WTC11 (cell line): ENCODE data around the gene GPAT3. TPM values are rescaled to one million over a fixed set of nuclear protein-coding genes. Genes with fewer than 3 reads are reported as not detected.

Experiments used
- ATAC-seq: fragments of 200-7000 bp; cut with Tn5 transposase; 2 replicates; pipeline ENCODE4 v1.10.0; 2021; ENCODE audit warnings: mild to moderate bottlenecking, moderate library complexity
- CTCF ChIA-PET: fragments of 300-600 bp; sonication (Branson Sonifier 250); formaldehyde crosslinking; loops from one replicate; lab custom pipeline; 2021; ENCODE audit warnings: antibody characterized with exemption; lab: Charles Lee
- POLR2A ChIA-PET: fragments of 350-600 bp; sonication (Branson Sonifier 250); formaldehyde crosslinking; loops from one replicate; lab custom pipeline; 2021; ENCODE audit warnings: antibody characterized with exemption; lab: Charles Lee
- DNase-seq: peaks from one replicate; pipeline ENCODE4 v3.0.0; 2021; ENCODE audit warnings: low spot score
- H3K27ac Mint-ChIP-seq: 2 replicates; pipeline ENCODE4 v1.8.0; 2021; ENCODE audit warnings: mixed read lengths
- H3K27me3 Mint-ChIP-seq: 2 replicates; pipeline ENCODE4 v1.8.0; 2021; ENCODE audit warnings: low read depth, mild to moderate bottlenecking, moderate library complexity, mixed read lengths
- H3K36me3 Mint-ChIP-seq: 2 replicates; pipeline ENCODE4 v1.8.0; 2021; ENCODE audit warnings: mixed read lengths
- H3K4me1 Mint-ChIP-seq: 2 replicates; pipeline ENCODE4 v1.8.0; 2022; ENCODE audit warnings: mixed read lengths
- H3K4me3 Mint-ChIP-seq: 2 replicates; pipeline ENCODE4 v1.8.0; 2021; ENCODE audit warnings: mild to moderate bottlenecking, moderate library complexity, mixed read lengths
- H3K9me3 Mint-ChIP-seq: 2 replicates; pipeline ENCODE4 v1.8.0; 2021; ENCODE audit warnings: mixed read lengths
- AR ChIP-seq: fragments of 250-450 bp; sonication (Bioruptor Pico); IDR thresholded peaks from 2 replicates; pipeline ENCODE4 v1.9.0; 2021; ENCODE audit warnings: mild to moderate bottlenecking
- ATF6 ChIP-seq: sonication (generic); formaldehyde crosslinking; IDR thresholded peaks from 2 replicates; pipeline ENCODE4 v1.8.1; 2023; ENCODE audit warnings: mild to moderate bottlenecking, missing genetic modification reagents
- ESRRA ChIP-seq: sonication (generic); formaldehyde crosslinking; IDR thresholded peaks from 2 replicates; pipeline ENCODE4 v1.8.1; 2022; ENCODE audit warnings: mild to moderate bottlenecking, missing genetic modification reagents, borderline replicate concordance
- FOXP1 ChIP-seq: sonication (generic); formaldehyde crosslinking; IDR thresholded peaks from 2 replicates; pipeline ENCODE4 v1.8.0; 2022; ENCODE audit warnings: missing genetic modification reagents, mild to moderate bottlenecking, moderate library complexity, borderline replicate concordance
- GABPB1 ChIP-seq: sonication (generic); formaldehyde crosslinking; IDR thresholded peaks from 2 replicates; pipeline ENCODE4 v1.8.1; 2023; ENCODE audit warnings: mild to moderate bottlenecking, missing genetic modification reagents
- GTF2I ChIP-seq: fragments of 250-450 bp; sonication (Bioruptor Pico); conservative IDR thresholded peaks from 2 replicates; pipeline ENCODE4 v1.4.0; 2021; ENCODE audit warnings: mild to moderate bottlenecking
- HMGA2 ChIP-seq: fragments of 250-450 bp; sonication (Bioruptor Pico); IDR thresholded peaks from 2 replicates; pipeline ENCODE4 v1.4.0; 2021; ENCODE audit warnings: mild to moderate bottlenecking, moderate library complexity
- JUN ChIP-seq: sonication (generic); formaldehyde crosslinking; IDR thresholded peaks from 2 replicates; pipeline ENCODE4 v1.8.0; 2023; ENCODE audit warnings: mild to moderate bottlenecking, missing genetic modification reagents
- MLX ChIP-seq: sonication (generic); formaldehyde crosslinking; IDR thresholded peaks from 2 replicates; pipeline ENCODE4 v1.8.1; 2023; ENCODE audit warnings: mild to moderate bottlenecking, missing genetic modification reagents, moderate library complexity
- MXD4 ChIP-seq: fragments of 250-450 bp; sonication (Bioruptor Pico); IDR thresholded peaks from 2 replicates; pipeline ENCODE4 v1.8.0; 2021; ENCODE audit warnings: mild to moderate bottlenecking, moderate library complexity, borderline replicate concordance
- NFE2L1 ChIP-seq: sonication (generic); formaldehyde crosslinking; IDR thresholded peaks from 2 replicates; pipeline ENCODE4 v1.8.1; 2023; ENCODE audit warnings: missing genetic modification reagents
- OVOL2 ChIP-seq: fragments of 250-450 bp; sonication (Bioruptor Pico); IDR thresholded peaks from 2 replicates; pipeline ENCODE4 v1.9.0; 2021; ENCODE audit warnings: mild to moderate bottlenecking, borderline replicate concordance
- PREB ChIP-seq: sonication (generic); formaldehyde crosslinking; IDR thresholded peaks from 2 replicates; pipeline ENCODE4 v1.8.1; 2022; ENCODE audit warnings: mild to moderate bottlenecking, missing genetic modification reagents, moderate library complexity, borderline replicate concordance
- RORB ChIP-seq: fragments of 250-450 bp; sonication (Bioruptor Pico); IDR thresholded peaks from 2 replicates; pipeline ENCODE4 v1.9.0; 2021; ENCODE audit warnings: mild to moderate bottlenecking
- SMAD3 ChIP-seq: sonication (generic); formaldehyde crosslinking; IDR thresholded peaks from 2 replicates; pipeline ENCODE4 v1.8.0; 2022; ENCODE audit warnings: missing genetic modification reagents, mild to moderate bottlenecking, borderline replicate concordance
- SMAD4 ChIP-seq: sonication (generic); formaldehyde crosslinking; IDR thresholded peaks from 2 replicates; pipeline ENCODE4 v1.8.0; 2022; ENCODE audit warnings: mild to moderate bottlenecking, missing genetic modification reagents
- ZNF138 ChIP-seq: sonication (generic); formaldehyde crosslinking; conservative IDR thresholded peaks from 2 replicates; pipeline ENCODE4 v1.8.1; 2022; ENCODE audit warnings: mild to moderate bottlenecking, moderate library complexity, missing genetic modification reagents
- ZNF281 ChIP-seq: sonication (generic); formaldehyde crosslinking; IDR thresholded peaks from 2 replicates; pipeline ENCODE4 v1.8.0; 2023; ENCODE audit warnings: mild to moderate bottlenecking, missing genetic modification reagents
- ZNF423 ChIP-seq: fragments of 250-450 bp; sonication (Bioruptor Pico); IDR thresholded peaks from 2 replicates; pipeline ENCODE4 v2.1.2; 2022; ENCODE audit warnings: mild to moderate bottlenecking, moderate library complexity
- ZNF425 ChIP-seq: fragments of 250-450 bp; sonication (Bioruptor Pico); conservative IDR thresholded peaks from 2 replicates; pipeline ENCODE4 v1.9.0; 2021; ENCODE audit warnings: mild to moderate bottlenecking
- total RNA-seq: library from RNA; stranded (reverse); gene quantifications from 3 replicates; pipeline ENCODE4 v1.2.3, GENCODE V29; 2021

GPAT3 gene
- total RNA-seq, 1 experiment from 2014 or later = 1.3 TPM

GRCh38 chr4:83558680-83559079 is 22.8 kb downstream of the GPAT3 start:
- ChIA-PET CTCF (interaction anchor here (1.4 kb wide), 1 partner anchor 49 kb away, joined by 3 read pairs; no protein-coding TSS in a partner anchor), POLR2A (no interaction called here)
- no peaks in the 10 kb centered on the region for H3K9me3 Mint-ChIP-seq
- no peak for TF ChIP-seq OVOL2
- no peak for TF ChIP-seq PREB
- H3K4me3 Mint-ChIP-seq = no peak overlapping the region
- no peaks in the 10 kb centered on the region for H3K36me3 Mint-ChIP-seq
- no peak overlapping the region for H3K27ac Mint-ChIP-seq
- no peaks in the 10 kb centered on the region for H3K4me1 Mint-ChIP-seq
- no peak for ATAC-seq
- DNase-seq = no peak
- H3K27me3 Mint-ChIP-seq = no peaks in the 10 kb centered on the region

- H3K4me1 Mint-ChIP-seq = no peaks in the 10 kb centered on the region
- H3K9me3 Mint-ChIP-seq = no peaks in the 10 kb centered on the region
- ATAC-seq (no peak), DNase-seq (no peak)
- TF ChIP-seq NFE2L1 (CRISPR knock-in tag) (no peak), GTF2I (CRISPR knock-in tag) (no peak), RORB (no peak), ESRRA (CRISPR knock-in tag) (no peak), ZNF281 (no peak), JUN (no peak), HMGA2 (CRISPR knock-in tag) (no peak), GABPB1 (CRISPR knock-in tag) (no peak), ZNF138 (no peak), SMAD3 (CRISPR knock-in tag) (no peak)
- H3K36me3 Mint-ChIP-seq = no peaks in the 10 kb centered on the region
- no peak overlapping the region for H3K4me3 Mint-ChIP-seq
- POLR2A ChIA-PET = no interaction called here
- CTCF ChIA-PET = interaction anchor here (1.4 kb wide), 1 partner anchor 24 kb away, joined by 3 read pairs; the partner anchor contains the start of gene GPAT3
- H3K27me3 Mint-ChIP-seq = no peaks in the 10 kb centered on the region
- no peak overlapping the region for H3K27ac Mint-ChIP-seq
Measured at GRCh38 chr4:83560523-83560922, 24.6 kb downstream of the GPAT3 start.

- ATAC-seq (no peak), DNase-seq (no peak)
- no peak overlapping the region for H3K27ac Mint-ChIP-seq
- H3K9me3 Mint-ChIP-seq = no peaks in the 10 kb centered on the region
- no peaks in the 10 kb centered on the region for H3K27me3 Mint-ChIP-seq
- H3K4me1 Mint-ChIP-seq = no peaks in the 10 kb centered on the region
- no peaks in the 10 kb centered on the region for H3K36me3 Mint-ChIP-seq
- CTCF ChIA-PET = no interaction called here
- POLR2A ChIA-PET = no interaction called here
- H3K4me3 Mint-ChIP-seq = no peak overlapping the region
- no peak for TF ChIP-seq MXD4 (CRISPR knock-in tag)
- no peak for TF ChIP-seq PREB
- no peak for TF ChIP-seq SMAD4 (CRISPR knock-in tag)
- TF ChIP-seq ZNF423 (CRISPR knock-in tag) = no peak
- TF ChIP-seq MLX (CRISPR knock-in tag) = no peak
- no peak for TF ChIP-seq AR (CRISPR knock-in tag)
- TF ChIP-seq FOXP1 (CRISPR knock-in tag) = no peak
- no peak for TF ChIP-seq ZNF138
- TF ChIP-seq ZNF425 (CRISPR knock-in tag) = no peak
- no peak for TF ChIP-seq RORB
- no peak for TF ChIP-seq ATF6 (CRISPR knock-in tag)
Measured at GRCh38 chr4:83561381-83561780, 25.5 kb downstream of the GPAT3 start.
